Stimulated activated CD4-positive, alpha-beta T cell treated with anti-CD3 and anti-CD28 coated beads, Interleukin-12 subunit alpha, Interleukin-12 subunit beta, amount 100 ng/mL, for 24 hours (primary cell): ENCODE results near the gene SRGAP2B.
"Not testable (repeated sequence)": the region's sequence is repeated elsewhere in the genome, so short reads cannot be mapped to it uniquely, and the experiment has no call there.

Source experiments
- DNase-seq, 2 experiments: peaks; one replicate each; pipeline ENCODE4 v3.0.0-alpha.2; 2020; ENCODE audit warnings: low read depth in 2 of 2

The SRGAP2B gene

DNA sequence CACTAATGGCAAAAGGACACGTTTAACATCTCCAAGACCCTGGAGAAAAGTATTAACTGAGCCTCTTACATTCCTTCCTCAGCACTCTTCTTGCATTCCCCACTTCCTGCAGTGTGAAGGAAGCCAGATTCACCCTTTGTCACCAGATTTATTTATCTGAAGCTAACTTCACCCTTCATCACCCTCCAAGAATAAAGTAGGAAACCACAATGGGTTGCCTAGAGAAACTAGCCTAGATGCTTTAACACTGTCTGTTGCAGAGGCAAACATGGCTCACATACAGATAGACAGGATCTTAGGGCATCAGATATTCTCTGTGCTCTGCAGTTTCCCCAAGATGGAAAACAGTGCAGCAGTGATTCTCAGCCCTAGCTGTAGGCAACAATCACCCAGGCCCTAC lies 147.6 kb downstream of the SRGAP2B start:
- not testable (repeated sequence) for DNase-seq

DNA sequence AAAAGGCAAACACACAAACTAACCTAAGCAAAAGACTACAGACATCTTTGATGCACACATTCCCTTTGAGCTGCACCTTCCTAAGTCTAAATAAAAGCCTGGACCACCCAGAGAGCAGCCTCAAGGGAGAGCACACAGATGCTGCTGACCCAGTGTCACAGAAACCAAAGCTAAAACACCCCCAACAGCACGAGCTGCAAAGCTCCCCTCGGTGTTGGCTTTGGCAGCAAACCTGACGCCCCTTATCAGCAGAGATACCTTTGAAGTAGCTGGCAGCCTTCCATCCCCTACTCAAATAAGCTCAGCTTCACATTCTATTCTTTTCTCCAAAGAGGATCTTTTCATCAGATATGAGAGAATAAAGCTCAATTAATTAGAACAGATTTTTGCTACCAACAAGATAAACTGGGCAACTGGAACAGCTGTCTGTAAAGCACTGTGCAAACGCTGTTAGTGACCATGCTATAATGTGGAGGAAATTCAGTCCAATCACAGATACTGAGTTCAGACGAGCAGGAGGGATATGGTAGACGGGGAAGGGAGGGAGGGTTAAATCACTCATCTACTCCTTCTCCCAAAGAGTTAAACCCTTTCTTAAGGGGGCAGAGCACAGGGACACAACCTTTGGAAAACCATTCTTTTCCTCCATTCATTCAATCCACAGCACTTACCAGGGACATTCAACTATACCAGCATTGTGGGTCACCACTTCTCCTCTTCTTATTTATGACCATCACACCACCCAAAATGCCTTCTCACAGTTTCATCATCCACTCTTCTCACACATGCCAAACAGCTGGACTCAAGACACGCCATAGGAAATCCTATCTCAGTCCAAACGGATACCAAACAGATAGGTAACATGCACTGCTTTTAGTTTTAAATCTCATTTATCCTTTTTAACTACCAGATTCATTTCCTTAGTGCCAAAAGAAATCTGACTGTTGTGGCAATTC lies 148.3 kb downstream of the SRGAP2B start:
- not testable (repeated sequence) for DNase-seq

DNA sequence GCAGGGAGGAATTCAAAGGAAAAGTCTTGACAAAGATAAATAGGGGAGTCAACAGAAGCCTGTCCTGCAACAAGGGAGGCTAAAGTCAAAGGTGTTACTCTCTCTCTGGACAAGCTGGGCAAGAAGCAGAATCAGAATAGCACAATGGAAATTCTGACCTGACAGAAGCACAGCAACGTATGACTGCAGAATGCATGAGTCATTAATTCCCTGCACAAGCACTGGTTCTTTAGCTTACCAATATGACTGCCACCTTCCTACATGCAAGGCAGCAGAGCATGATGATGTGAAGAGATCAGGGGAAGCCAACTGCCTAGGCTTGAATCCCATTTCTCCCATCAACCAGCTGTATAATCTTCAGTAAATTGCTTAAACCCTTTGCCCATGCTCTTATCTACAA lies 153.4 kb downstream of the SRGAP2B start:
- DNase-seq = not testable (repeated sequence)

DNA sequence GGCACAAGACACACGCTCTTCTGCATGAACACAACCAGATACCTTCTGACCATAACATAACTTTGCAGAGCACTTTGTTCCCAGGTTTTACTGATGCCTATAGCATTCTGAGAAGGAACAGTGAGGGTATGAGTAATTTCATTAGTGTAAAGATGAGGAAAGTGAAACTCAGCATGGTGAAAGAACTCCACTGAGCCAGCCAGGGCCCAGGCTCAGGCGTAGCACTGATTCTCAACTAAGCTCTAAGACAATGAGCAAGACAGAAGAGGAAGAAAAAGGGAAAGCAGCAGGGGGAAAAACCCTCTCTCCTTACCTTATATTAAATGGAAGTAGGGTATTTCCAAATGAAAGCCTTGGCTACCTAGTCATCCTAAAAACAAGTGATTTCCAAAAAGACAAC lies 155.1 kb downstream of the SRGAP2B start:
- DNase-seq = not testable (repeated sequence)

DNA sequence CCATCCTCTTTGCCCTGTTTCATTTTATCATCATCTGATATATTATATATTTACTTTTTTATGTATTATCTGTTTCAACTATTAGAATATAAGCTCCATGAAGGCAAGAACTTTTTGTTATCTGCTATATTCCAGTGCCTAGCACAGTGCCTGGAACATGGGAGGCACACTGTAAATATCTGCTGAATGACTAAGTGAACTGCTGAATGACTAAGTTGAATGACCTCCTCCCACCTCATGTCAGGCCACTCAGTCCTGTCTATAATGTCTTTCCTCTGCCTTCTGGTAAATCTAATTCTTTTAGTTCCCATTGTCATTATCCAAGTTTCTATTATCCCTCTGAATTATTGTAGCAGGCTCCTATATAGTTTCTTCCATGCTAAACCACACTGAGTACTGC lies 156.5 kb downstream of the SRGAP2B start:
- not testable (repeated sequence) for DNase-seq

DNA sequence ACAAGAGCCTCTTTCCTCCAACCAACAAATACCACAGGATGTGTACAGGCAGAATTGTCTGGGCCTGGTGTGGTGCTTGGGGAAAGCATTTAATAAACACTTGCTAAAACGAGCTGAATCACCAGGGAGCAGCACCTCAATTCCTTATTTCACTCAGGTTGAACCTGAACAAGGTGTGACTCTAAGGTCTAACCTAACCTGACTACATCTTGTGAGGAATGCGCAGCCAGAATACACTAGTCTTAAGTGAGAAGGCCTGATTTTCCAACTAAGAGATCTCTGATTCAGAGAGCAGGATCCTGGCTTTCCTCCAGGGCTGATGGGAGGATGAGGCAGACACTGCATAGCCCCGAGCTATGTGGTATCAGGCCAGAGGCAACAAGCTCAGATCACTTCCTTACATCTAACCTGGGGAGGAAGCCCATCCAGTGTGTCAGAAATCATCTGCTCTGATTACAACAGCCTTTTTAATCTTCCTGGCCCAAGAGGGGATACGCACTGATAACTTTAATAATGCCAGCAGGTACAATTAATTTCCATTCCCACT lies 158.9 kb downstream of the SRGAP2B start:
- DNase-seq = not testable (repeated sequence)

DNA sequence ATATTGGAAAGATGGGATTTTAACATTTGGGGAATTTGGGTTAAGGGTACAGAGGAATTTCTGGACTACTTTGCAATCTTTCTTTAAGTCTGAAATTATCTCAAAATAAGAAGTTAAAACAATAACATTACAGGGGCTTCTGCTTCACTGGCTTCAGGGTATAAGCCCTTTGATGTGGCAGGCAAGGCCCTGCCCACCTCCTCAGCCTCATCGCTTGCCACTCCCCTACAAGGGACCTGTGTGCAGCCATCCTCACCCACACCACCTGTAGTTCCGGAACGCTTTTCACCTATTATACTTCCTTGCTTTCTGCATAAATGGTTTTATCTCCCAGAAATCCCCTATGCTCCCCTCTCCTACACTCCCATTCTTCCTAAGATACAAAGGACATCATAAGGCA lies 159.8 kb downstream of the SRGAP2B start:
- DNase-seq = not testable (repeated sequence)

DNA sequence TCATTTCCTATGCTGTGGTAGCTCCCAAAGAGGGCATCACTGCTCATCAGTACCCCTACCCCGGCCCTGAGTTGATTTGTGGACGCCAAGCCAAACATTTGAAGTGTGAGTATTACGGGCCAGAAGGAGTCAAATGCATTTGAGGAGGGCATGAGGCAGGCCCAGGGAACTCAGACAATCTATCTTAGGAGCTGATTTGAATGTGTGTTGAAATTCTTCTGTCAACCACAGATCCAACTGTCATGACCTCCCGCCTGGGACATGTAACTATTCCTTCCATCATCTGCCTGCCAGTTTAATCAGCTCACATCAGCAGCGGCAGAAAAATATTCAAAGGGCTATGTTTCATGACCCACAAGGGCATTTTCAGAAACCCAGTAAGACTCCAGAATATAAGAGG lies 162.1 kb downstream of the SRGAP2B start:
- not testable (repeated sequence) for DNase-seq

DNA sequence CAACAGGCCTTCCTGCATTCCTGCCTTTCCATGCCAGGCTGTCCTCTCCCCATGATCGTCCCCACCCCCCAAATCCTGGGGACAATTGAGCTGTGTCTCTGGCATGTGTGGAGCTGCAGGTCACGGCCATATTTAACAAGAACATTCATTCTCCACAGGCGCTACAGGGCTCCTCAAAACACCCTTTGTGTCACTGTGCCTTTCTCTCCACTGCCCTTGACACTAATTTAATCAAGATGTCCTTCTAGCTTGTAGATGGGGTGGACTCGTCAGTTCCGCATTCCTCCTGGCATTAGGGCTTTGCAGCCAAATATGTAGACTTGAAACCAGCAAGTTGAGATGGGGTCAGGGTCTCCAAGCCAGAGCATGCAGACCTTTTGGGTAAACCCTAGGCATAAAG lies 163.0 kb downstream of the SRGAP2B start:
- DNase-seq = not testable (repeated sequence)

DNA sequence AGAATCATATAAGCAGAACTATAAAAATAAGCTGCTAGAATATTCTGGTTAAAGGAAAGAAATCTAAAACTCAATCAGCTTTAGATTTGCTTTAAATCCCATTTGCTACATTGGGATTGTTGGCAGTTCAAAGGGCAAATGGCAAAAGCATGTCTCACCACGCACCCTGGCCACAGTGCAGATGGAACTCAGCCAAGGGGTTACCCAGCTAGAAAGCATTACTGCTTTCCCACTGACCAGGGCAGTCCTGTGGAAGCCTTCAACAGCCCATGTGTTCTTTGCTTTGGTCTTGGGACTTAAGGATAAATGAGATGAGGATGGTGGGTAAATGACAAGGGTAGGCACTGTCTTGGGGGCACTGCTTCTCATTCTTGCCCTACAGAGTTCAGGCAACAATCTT lies 163.6 kb downstream of the SRGAP2B start:
- not testable (repeated sequence) for DNase-seq

DNA sequence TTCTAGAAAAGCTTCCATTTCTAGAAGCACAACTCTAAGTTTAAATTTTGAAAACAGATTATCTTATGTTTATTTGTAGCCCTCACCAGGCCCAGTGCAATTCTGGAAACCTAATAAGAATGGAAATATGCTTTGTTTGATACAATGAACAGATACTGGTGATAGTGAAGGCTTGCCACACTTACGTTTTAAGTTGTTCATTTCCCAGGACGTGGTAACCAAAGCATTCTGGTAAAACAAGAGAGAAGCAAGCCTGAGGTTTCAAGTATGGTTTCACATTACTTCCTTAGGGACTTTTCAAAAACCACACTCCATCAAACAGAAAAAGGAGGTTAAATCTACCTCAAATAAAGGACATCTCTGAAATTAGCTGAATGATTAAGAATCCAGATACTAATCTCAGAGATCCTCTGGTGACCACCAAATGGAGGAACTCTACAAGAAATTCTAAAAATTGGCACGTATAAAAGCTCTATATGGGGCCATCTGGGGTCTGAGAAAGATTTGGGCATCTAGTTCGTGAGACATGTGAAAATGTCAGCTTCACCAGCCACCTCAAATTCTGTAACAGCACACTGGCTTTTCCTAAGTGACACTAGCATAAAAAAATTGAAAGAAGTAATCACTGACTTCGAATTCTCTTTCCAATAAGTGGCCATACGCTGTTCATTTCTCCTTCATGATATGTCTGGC lies 164.9 kb downstream of the SRGAP2B start:
- DNase-seq = not testable (repeated sequence)

DNA sequence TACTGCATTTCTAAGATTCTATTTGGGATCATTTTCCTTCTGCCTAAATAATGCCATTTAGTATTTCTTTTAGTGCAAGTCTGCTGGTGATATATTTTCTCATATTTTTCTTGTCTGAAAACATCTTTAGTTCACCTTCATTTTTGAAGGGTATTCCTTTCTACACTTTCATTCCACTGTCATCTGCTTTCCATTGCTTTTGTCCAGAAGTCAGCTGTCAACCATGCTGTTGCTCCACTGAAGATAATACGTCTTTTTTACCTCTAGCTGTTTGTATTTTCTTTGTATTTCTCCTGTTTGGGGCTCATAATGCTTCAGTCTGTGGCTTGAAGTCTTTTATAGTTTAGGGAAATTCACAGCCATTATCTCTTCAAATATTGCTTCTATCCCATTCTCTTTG lies 167.8 kb downstream of the SRGAP2B start:
- DNase-seq = not testable (repeated sequence)

DNA sequence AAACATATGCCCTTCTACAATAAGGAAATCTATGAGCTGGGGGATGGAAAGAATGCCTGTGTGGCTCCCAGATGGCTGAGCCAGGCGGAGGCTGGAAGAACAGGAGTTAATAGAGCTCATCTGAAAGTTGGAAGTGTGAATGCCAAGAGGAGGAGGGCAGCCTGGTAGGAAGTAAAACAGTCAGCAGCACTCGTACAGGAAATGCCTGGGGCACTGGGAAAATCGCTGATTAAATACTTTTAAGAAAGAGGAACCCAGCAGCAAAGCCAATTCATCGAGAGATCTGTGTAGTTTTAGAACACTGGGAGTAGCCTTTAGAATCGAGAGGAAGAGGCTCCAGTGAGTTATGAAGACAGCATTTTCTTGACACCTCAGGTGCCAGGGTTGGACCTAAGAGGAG lies 171.5 kb downstream of the SRGAP2B start:
- DNase-seq = not testable (repeated sequence)

DNA sequence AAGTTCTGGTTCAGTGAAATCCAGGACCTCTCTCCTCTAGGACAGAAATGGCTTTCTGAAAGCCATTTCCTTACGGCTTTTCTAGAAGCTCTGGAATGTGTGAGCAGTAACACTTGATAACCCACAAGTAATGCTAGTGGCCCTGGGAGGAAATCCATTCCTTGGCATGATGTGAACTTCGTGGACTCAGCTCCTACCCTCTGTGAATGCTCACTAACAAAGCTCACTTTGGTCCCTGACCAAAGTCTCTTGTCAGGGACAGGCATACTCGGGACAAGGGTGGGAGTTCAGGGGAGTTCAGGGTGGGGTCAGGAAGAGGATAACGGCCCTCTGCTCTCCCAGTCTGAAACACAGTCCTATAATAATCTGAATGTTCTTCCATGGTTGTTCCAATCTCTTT lies 172.3 kb downstream of the SRGAP2B start:
- not testable (repeated sequence) for DNase-seq

DNA sequence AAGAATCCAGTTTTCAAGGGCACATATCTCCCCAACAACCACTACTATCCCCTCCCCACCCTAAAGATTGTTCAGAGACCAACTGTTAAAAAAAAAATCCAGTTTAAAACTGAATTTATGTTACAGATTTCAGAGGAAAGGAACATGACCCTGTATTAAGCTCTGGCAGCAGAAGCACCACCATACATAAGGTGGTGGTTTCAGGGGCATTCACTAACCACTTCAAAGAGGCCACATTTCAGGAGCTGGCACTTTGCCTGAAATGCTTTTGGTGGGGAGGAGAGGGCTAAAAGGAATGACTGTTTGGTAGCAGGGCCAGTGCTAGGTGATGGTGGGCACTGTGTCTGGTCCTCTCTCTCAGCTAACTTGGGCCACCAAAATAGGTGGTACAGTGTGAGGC lies 176.0 kb downstream of the SRGAP2B start:
- not testable (repeated sequence) for DNase-seq

DNA sequence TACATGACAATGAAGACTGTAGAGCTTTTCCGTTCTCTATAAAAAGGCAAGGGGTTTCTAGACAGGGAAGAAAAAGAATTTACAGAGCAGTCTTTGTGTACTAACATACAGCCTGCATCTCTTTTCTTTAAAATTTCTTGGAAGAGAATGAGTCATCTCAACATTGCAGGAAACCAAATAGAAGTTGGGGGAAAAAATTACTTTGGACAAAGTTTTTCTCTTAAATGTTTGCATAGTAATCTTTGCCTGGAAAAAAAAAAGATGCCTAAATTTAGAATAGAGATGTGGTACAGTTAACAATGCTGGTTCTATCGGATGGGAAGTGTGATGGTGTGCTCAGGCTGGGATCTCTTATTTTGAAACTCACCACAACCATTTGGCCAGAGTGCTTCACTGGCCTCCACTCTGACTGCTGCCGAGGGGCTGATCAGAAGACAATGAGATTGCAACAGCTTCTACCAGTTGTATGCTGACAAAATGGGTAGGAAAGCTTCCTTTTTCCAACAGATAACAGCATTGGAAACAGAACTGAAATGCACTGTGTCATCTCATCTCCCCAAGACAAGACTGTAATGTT lies 177.0 kb downstream of the SRGAP2B start:
- DNase-seq = not testable (repeated sequence)

DNA sequence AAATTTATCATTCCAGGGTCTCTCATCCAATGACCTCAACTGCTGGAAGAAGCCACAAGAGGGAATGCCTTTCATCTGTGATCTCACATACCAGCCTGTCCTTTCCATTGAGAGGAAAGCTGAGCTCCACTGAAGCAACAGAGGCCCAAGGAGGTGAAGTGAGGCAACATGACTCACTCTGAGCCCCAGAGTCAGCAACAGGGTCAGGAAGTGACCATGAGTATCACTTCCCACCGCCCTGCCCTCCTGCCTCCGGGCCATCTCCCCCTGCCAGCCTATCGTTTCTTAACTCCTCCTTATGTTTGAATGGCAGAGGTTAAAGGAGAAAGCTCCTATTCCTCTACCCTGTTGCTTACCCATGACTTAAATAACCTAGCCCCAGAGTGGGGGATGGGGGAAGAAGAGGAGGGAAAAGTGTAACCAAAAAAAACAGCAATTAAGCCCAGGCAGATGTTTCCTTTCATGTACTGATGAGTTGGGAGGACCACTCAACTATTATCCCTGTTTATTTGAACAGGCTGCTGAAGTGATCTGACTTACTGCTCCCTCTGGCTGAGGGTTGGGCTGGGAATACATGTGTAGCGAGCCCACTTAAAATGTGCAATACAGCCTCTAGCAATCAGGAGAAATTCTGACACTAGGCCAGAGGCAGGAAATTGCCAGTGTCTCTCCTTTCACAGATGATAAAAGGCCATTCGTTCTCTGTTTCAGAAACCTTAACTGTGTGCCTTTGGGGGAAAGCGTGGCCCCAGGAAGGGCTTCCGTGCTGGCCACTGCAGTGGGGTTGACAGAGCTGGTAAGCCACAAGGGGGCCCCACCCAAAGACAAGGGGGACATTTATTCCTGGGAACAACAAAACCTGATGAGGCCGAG lies 177.7 kb downstream of the SRGAP2B start:
- DNase-seq = not testable (repeated sequence)

DNA sequence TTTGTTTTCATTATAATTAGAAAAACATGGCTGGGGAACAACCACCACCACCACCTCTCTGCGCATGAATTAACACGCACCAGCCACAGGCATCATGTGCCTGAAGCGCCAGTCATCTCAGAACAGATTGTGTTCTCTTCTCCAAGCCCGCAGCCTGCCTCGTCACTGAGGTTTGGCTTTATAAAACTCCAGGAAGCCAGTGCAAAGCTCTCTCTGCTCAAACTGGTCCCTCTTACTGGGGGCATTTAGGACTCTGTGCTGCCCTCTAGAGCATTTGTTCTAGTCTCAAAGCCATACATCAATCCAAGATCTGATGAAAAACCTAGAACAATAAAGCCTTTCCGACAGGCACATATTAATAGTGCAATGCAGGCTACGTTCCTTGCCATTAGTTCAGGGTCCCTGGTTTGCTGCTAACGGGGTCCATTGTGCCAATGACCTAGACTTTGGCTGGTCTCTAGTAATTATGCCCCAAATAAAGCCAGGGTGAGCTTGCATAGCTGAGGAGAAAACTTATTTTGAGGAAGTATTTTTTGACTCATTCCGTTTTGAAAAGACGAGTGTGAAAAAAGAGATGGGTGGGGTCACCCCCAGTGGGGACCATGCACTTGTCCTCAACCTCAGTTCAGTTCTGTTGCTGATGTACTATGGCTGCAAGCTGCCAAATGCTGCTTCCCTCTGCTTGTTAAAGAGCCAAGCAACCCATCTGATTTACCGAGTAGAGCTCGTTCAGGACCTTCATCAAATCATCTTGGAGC lies 181.0 kb downstream of the SRGAP2B start:
- DNase-seq = not testable (repeated sequence)

DNA sequence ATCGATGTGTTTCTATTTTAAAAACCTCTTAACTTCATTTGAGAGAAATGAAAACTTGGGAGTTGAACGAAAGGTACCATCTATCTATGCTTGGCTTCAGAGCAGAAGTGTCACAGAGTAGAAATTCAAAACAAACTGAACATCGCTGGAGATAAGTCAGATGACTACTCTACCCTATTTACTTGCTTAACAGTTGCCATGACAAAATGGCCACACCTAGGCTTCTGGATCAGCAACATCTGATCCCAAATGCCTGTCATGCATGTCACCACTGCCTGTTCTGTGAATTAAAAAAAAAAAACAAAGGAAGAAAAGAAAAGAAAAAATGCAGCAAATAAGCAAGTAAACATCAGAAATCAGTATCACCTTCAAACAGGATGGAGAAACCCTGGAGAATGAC lies 181.7 kb downstream of the SRGAP2B start:
- DNase-seq = not testable (repeated sequence)

DNA sequence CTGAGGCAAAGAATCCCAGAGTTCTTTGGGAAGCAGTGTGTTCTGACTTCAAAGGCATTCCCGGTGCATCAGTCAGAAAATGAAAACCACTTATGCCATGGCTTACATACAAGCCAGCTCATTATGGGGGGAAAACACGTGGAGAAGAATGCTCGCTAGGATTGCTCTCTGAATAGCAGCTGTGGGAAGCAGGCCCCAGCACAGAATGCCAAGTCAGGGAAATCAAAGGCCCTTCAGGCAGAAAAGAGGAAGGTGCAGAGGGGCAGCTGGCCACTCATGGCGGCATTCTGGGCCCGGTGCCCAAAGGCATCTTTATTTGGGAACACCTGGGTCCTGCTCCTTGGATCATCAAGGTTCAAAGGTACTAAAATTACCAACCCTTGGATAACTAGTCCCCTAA lies 184.4 kb downstream of the SRGAP2B start:
- not testable (repeated sequence) for DNase-seq
